DMS153 treated with DMSO at 0.1 percent for 48 hours (cell line): ENCODE data around the gene ARHGDIA.
"Not testable (repeated sequence)": the region's sequence is repeated elsewhere in the genome, so short reads cannot be mapped to it uniquely, and the experiment has no call there.

Source experiments
- DNase-seq: peaks from one replicate; lab custom pipeline; 2025; ENCODE audit not compliant: unreplicated experiment; lab: John Stamatoyannopoulos, UW

Gene ARHGDIA

GRCh38 chr17:81844887-81845286, 26.2 kb downstream of the ARHGDIA start:
- DNase-seq = no peak

- no peak for DNase-seq
Measured at GRCh38 chr17:81844327-81844851, 26.7 kb downstream of the ARHGDIA start.

DNA sequence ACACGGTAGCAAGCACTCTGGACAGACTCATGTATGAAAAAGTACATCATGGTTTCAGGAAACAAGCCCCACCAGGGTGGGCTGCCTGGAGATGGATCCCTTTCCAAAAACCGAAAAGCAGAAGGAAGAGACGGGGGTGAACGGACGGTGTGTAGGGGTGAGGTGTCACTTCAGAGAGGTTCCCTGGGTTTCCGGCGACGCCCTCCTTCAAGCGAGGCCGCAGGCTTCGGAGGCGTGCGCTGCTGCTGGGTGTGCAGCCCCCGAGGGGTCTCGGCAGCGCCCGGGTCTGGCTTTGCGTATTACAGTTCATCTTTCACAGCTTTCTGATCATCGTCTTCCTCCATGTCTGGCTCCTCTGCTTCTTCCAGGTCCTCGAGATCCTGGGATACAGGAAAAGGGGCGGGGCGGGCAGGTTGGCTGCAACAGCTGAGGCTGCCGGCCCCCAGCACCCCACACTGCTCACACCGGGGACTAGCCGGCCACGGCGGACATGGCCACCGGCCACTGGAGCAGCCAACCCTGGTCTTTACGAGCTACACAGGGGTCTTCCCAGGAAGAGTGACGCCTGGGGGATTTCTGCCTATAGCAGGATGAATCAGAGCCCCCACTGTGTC, 27.3 kb downstream of the ARHGDIA start:
- no peak for DNase-seq

DNA sequence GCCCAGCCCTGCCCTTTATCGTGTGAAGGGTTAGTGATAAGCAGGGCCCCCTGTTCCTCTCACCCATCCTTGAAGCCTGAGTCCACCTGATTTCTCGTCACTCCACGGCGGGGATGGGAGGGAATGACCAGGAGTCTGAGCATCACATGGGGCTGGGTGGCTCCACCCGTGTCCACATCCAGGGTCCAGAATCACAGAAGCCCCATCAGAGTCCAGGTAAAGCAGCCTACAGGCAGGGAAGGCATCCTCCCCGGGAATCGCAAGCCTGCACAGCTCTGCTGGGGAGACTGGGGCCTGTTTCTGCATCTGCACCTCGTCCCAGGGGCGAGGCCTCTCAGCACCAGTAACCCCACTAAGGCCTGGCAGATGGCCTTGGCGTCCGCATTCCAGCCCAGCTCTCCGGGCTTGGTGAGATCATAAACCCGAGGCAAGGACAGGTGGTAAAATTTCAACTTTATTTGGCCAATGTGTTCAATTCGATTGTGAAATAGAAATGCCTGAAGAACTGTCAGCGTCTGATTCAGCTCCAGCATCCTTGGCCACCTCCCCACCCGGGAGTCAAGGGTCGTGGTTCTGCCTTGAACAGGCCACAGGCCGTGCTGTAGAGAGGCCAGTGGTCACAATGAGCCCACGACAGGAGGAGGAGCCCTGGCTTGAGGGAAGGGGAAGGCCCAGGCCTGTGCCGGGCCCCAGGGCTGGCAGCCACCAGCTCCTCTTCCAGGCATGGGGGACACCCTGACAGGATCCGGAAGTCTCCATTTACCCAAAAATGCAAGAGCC, 28.2 kb downstream of the ARHGDIA start:
- no peak for DNase-seq

GRCh38 chr17:81842378-81842724, 28.8 kb downstream of the ARHGDIA start:
- DNase-seq = no peak

GRCh38 chr17:81841866-81842265, 29.3 kb downstream of the ARHGDIA start:
- DNase-seq = no peak

- no peak for DNase-seq
Measured at GRCh38 chr17:81840826-81841778, 30.0 kb downstream of the ARHGDIA start.

GRCh38 chr17:81840059-81840458, 31.1 kb downstream of the ARHGDIA start:
- DNase-seq = not testable (repeated sequence)

DNA sequence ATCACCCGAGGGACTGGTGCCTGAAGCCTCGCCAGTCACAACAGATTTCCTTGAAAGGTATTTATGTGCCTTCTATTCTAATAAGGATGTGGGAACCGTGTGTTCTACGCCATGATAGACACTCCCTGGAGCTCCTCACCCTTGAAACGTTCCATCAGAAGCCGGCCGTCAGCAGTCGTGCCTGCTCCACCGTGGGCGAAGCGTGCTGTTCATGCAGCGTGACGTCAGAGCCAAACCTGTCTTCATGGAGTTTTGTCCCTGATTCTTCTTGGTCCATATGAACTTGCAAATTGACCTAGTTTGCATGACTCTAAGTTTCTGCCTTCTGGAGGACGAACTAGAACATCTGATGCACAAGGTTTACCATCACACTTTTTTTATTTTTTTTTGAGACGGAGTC, 31.8 kb downstream of the ARHGDIA start:
- no peak for DNase-seq

DNA sequence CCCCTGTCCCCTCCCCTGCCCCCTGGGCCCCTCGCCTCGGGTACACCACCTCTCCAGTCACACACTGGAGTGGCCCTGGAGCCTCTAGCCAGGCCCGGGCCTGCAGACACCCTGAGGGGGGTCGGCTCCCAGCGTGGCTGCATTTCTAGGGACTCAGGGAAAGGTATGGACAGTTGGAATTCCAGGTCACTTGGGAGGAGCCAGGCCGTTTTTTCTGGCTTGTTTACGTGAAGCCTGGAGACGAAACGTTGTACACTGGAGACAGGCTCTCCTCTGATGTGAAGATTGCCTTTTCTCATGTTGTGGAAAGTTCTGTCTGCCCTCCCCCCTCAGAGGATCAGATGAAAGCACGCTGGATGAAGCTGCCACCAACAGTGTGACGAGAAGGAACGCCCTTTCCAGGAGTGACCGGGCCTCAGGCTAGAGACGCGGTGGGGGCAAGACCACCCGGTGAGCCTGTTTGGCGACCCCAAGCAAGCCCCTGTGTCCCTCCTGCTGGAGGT, 32.3 kb downstream of the ARHGDIA start:
- DNase-seq = no peak

DNA sequence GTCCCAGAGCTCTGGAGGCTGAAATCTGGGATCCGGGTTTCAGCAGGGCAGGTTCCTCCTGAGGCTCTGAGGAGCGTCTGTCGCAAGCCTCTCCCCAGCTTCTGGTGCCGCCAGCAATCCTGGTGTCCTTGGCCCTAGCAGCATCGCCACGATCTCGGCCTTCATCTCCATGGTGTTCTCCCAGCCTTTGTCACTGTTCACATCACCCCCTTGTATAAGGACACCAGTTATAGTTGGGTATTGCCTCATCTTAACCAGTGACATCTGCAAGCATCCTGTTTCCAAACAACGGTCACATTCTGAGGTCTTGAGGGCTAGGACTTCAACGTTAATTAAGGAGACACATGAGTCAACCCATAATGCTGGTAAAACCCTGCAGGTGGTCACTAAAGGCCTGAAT, 33.5 kb downstream of the ARHGDIA start:
- no peak for DNase-seq

GRCh38 chr17:81834831-81835267, 36.3 kb downstream of the ARHGDIA start, which contains the start of gene PPP1R27:
Gene PPP1R27, minus strand, starts transcription at chr17:81835050. Its CDS starts 97 bp downstream, at chr17:81834953.
- DNase-seq = no peak

DNA sequence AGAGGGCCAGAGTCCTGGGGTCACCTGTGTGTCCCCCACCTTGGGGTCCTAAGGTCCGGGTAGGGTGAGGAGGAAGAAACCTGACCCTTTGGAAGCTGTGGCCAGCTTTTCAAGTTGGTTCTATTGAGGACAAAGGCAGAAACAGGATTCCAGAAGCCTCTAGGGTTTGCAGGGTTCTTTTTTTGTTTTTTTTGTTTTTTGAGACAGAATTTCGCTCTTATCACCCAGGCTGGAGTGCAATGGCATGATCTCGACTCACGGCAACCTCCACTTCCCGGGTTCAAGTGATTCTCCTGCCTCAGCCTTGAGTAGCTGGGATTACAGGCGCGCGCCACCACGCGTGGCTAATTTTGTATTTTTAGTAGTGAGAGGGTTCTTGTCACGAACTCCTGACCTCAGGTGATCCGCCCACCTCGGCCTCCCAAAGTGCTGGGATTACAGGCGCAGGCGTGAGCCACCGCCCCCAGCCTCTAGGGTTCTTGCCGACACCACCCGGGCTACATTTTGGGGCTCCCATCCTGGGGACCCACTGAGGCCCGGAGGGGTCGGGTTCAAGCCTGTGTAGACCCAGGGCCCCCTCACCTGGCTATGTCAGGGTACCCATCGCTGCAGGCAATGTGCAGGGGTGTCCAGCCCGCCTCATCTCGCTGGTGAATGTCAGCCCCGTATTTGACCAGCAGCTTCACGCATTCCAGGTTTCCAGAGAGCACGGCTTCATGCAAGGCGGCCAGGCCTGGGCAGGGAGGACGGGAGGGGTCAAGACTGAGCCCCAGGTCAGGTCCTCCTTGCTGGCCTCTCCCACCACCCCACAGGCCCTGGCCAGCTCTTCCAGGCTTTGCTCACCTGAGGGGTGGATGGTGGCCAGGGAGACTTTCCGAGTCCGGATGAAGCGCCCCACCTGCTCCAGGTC, 37.0 kb downstream of the ARHGDIA start:
- DNase-seq = no peak

- peak; percentile 80 for DNase-seq
Measured at GRCh38 chr17:81833160-81833920, 37.8 kb downstream of the ARHGDIA start, which contains the start of gene MCRIP1. Gene MCRIP1, minus strand, starts transcription at chr17:81833291. Its CDS starts 8,785 bp downstream, at chr17:81824506.

DNA sequence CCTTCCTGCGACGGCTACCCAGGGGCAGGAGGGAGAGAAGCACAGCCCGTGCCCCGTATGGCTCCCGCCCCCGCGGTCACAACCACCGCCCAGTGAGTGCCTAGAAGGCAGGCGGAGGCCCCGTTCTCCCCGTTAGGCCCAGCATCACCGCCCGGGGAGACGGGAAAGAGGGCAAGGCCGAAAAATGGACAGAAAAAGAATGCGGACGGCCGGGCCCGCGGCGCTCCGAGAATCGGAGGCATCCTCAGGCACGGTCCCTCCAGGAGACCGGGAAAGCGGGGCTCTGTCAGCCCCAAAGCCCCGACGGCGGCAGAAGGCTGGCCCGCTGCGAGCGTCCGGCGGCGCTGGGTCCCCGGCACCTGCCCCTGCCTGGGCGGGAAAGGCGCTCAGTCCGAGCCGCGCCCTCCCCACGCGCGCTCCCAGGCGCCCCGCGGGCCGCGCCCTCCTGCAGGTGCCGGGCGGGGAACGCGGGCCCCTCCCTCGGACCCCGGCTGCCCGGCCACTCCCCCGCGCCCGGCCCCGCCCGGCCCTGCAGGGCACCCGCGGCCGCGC, 38.5 kb downstream of the ARHGDIA start:
- DNase-seq = no peak

DNA sequence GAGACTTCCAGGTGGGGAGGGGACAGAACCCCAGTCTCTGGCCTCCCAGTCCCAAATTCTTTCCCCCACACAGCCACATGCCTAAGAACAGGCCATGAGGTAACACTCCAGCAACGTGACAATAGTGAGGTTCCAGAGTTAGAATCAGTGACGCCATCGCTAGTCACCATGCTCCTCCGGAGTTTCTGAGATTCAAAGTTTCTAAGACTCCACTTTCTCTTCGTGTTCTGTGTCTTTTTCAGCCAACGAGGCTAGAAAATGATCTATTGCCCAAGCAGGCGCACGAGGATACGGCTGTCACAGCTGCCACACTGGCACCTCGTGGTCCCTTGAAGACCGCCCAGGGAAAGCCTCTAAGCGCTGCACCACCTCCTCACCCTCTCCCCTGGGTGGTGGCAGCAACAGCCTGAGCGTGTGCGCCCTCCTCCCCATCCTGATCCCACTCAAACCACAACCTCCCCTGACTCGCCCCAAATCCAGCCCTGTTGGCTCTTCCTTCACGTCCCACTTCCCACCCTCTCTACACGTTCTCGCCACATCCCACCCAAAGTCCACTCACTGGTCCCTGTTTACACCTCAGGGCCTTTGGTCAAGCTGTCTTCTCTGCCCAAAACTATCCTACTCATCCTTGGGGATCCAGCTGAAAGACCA, 39.1 kb downstream of the ARHGDIA start:
- DNase-seq = no peak

- no peak for DNase-seq
Measured at GRCh38 chr17:81831563-81831956, 39.6 kb downstream of the ARHGDIA start.

DNA sequence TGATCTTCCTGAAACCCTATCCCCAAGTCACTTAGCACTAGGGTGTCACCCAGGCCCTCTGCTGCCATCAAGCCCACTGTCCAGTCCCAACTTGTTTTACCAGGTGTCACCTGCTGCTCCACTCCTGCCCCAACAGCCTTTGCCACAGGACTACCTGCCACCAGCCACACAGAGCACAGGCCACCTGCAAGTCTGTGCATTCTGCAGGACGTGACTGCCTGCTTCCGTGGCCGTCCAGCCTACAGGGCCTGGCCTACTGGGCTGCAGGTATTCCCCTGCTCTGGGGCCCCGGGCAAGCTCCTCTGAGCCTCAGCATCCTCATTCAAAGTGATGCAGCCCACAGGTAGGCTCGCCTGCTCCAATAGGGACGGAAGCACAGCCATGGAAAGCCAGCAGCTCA, 41.3 kb downstream of the ARHGDIA start:
- DNase-seq = no peak
